Ecto neural progenitor cell (in vitro differentiated cells): ENCODE measurements around the gene SLC22A2.

Source experiments
- DNase-seq: peaks from one replicate; pipeline ENCODE4 v3.0.0-alpha.2; 2018; ENCODE audit warnings: low spot score

Gene SLC22A2

DNA sequence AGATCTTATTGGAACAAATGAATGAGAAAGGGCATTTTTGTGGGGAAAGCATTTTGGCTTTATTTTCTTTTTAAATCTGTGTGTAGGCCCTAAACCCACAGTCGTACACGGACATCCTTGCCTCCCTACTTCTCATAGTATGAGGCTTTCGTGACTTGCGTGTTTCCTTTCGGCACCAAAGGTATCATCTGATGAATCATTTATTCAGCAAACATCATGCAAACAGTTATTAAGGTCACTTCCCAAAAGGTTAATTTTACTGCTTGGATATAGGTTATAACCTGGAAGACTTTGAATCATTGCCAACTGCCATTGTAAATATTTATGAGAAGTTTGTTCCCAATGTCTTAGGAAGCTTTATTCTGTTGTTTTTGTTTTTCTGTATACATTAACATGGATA, 15.1 kb upstream of the SLC22A2 start:
- no peak for DNase-seq

DNA sequence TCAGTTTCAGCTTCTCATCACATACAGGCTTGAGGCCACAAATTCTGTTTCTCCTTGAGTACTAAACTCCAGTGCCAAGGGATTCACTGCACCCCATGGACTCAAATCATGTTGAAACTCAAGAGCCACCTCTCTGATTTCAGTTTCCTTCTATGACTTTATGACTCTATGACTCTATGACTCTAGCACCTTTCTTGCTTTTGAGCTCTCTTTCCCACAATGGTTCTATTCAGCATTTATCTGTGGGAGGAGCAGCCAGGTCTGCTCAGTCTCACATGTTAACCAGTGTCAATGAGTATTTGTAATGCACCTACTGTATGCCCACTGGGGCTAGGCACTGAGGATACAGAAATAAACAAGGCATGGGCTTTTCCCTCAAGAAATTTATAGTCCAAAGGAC, 14.6 kb upstream of the SLC22A2 start:
- DNase-seq: no peak

GRCh38 chr6:160272707-160273106, 14.1 kb upstream of the SLC22A2 start:
- no peak for DNase-seq

- DNase-seq: no peak
Measured at GRCh38 chr6:160270347-160270746, 11.7 kb upstream of the SLC22A2 start.

- DNase-seq: no peak
Measured at GRCh38 chr6:160269771-160270170, 11.2 kb upstream of the SLC22A2 start.

GRCh38 chr6:160269023-160269521, 10.5 kb upstream of the SLC22A2 start:
- DNase-seq: no peak

GRCh38 chr6:160267102-160267501, 8.5 kb upstream of the SLC22A2 start:
- DNase-seq: no peak

GRCh38 chr6:160265869-160266476, 7.4 kb upstream of the SLC22A2 start:
- no peak for DNase-seq

- no peak for DNase-seq
Measured at GRCh38 chr6:160264061-160264612, 5.5 kb upstream of the SLC22A2 start.

- DNase-seq: no peak
Measured at GRCh38 chr6:160263196-160263939, 4.7 kb upstream of the SLC22A2 start.

GRCh38 chr6:160261991-160262680, 3.5 kb upstream of the SLC22A2 start:
- no peak for DNase-seq

DNA sequence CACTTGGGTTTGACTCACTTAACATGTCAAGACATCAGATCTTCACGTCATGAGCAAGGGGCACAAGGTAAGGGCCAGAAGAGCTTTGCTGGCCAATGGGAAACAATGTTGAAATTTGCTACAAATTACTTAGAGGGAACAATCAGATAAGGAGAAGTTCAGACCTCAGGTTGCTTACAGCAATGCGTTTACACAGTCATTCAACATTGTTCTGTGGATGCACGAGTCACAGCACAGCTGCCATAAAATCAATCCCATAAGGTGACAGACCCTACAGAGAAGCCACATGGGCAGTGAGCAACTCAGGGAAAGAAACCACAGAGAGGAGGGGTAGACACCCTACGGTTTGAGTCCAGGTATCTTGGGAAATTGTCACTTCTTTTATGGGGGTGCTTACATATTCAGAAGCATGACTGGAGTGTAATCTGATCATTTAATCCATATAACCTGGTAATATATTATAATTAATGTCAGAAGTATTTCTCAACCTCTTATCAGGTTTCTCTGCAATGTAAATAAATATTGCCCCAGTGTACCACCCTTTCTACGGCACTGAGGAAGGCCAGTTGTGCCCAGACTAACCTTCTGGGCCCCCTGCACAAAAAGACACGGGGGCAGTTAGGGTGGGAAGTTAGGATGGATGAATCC, 2.3 kb upstream of the SLC22A2 start:
- DNase-seq: no peak

- no peak for DNase-seq
Measured at GRCh38 chr6:160260367-160260766, 1.7 kb upstream of the SLC22A2 start.

GRCh38 chr6:160259598-160259997, 977 bp upstream of the SLC22A2 start:
- peak; percentile 53 for DNase-seq

DNA sequence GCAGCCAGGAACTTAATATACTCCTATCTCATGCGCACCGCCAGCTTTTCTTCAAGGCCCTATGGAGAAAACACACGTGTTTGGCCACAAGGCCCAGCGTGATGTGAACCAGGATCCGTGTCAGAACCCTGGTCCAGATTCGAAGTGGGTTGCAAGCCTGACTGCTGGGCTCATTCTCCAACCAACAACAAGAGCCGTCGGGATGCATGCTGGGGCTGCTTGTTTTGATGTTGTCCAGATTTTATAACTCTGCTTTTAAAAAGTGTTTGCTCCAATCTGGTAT, 463 bp upstream of the SLC22A2 start:
- DNase-seq: no peak

GRCh38 chr6:160256445-160256844, 2.2 kb downstream of the SLC22A2 start:
- no peak for DNase-seq

DNA sequence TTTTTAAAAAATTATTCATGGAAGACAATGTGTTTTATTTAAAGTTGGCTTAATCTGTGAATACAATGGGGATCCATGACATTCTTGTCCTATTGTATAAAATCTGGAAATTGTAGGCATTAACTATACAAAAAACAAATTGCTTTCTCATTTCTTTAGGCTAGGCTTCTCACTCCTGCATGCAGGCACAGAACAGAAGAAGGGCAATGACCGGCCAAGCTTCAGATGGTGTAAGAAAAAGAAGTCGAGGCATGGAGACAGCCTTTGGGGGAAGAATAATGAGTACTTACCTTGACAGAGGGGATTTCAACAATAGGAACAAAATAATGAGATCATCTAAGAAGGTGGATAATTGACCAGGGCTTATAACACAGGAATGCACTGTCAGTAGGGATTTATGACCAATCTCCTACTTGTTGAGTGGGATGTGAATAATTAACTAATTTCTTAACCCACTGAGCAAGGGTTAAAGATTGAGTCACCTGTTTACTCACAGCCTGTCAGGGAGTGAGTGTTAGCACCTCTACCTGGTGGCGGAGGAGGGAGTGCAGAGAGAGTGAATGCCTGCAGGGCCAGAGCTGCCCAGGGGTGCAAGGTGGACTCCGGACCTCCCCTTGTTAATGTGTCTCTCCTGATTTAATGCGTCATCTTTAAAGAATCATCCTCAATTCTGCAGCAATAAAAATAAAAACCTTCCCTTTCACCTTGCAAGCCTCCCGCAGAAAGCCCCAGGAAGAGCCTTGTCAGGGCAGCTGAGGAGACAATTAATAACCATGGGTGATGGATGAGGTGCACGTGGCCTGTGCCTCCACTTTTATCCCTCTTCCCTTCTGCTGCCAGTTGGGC, 3.9 kb downstream of the SLC22A2 start:
- DNase-seq: no peak

DNA sequence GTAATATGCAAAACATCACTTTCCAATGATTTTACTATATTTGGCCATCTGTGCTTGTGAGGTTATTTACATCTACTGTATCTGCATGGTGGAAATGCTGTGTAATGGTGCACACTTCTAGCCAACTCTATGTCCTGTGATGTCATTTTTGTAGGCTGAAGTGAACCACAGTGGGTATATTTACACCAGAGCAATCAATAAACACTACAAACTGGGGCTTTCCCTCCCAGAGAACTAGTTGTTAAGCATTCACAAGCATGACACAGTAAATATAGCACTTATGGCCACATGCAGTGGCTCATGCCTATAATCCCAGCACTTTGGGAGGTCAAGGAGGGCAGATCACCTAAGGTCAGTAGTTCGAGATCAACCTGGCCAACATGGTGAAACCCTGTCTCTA, 4.9 kb downstream of the SLC22A2 start:
- no peak for DNase-seq

DNA sequence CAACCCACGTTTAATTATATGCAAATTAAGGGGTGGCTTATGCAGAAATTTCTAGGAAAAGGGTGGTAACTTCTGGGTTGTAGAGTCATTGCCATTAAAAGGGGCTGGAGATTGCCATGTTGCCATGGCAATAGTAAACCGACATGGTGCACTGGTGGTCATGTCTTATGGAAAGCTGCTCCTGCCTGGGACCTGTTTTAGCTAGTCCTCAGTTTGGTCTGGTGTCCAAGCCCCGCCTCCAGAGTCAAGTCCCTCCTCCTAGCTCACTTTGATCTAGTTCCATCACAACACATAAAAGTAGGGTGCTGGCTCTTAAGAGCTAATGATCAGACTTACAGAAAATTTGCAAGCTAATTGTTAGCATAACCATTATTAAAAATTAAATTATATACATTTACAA, 5.3 kb downstream of the SLC22A2 start:
- DNase-seq: no peak

- no peak for DNase-seq
Measured at GRCh38 chr6:160252073-160252813, 6.4 kb downstream of the SLC22A2 start.

GRCh38 chr6:160249671-160250070, 8.9 kb downstream of the SLC22A2 start:
- DNase-seq: no peak
